IPS-11a (cell line): Measurements from ENCODE around the gene OR10P1.

ENCODE experiments used
- H3K4me3 ChIP-seq: one replicate; pipeline ENCODE4 v1.5.1; 2013; ENCODE audit warnings: low read depth, low read length, control low read depth

Gene OR10P1

GRCh38 chr12:55682087-55682796 is 45.5 kb downstream of the OR10P1 start:
- peak overlapping the region; percentile 41 for H3K4me3 ChIP-seq

DNA sequence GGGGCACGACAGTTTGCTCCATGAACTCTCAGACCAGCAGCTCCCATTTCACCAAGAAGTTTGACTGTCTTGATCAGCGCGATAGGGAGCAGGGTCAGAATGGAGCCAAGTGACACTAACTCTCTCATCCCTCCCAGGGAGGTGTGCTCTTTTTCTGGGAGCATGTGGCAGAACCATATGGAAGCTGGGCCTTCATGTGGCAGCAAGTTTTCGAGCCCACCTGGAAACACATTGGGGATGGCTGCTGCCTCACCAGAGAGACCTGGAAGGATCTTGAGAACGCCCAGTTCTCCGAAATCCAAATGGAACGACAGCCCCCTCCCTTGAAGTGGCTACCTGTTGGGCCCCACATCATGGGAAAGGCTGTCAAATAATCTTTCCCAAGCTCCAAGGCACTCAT is 47.0 kb downstream of the OR10P1 start:
- no peak overlapping the region for H3K4me3 ChIP-seq

GRCh38 chr12:55684761-55685370 is 48.2 kb downstream of the OR10P1 start:
- no peak overlapping the region for H3K4me3 ChIP-seq

- H3K4me3 ChIP-seq, result no peak overlapping the region
Measured at GRCh38 chr12:55685671-55686070, 49.0 kb downstream of the OR10P1 start.

DNA sequence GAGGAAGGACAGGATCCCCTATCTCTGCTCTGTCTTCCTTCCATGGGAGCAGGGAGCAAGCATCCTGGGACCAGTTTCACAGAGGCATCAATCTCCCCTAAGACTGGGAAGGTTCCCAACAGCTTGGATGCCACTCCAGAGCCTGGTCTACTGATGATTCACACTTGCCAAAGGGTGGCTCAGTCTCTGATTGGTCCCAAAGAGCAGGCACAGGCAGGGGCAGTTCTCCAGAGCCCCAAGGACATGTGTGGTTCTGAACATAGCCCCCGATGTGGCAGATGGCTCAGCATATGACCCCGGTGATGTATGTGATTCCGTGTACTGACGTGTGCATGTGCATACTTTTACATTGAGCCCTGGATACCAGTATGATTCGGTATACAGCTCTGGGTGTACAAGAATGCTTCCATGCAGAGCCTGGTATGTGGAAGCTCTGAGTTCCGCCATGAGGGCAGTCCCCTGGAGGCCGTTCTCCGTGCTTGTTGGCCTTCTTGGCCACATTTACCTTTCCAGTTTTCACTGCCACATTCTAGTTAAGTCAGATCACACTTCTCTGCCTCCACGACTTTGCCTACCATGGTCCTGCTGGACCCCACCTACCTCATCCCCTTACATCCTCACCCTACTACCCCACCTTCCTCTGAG is 49.8 kb downstream of the OR10P1 start:
- H3K4me3 ChIP-seq, result no peak overlapping the region
